K562 treated with DMSO at 1 percent for 24 hours (cell line): ENCODE results near the gene NR2F1. TPM values are rescaled to one million over a fixed set of nuclear protein-coding genes. Genes with fewer than 3 reads are reported as not detected.

Experiments used
- total RNA-seq: library from RNA; unstranded; fragments of 300-600 nt; gene quantifications from 2 replicates; pipeline ENCODE4 v1.2.3, GENCODE V29; 2022; ENCODE audit warnings: low read depth; ENCODE audit not compliant: insufficient read depth

The NR2F1 gene
- not detected in 2 replicates for total RNA-seq

DNA sequence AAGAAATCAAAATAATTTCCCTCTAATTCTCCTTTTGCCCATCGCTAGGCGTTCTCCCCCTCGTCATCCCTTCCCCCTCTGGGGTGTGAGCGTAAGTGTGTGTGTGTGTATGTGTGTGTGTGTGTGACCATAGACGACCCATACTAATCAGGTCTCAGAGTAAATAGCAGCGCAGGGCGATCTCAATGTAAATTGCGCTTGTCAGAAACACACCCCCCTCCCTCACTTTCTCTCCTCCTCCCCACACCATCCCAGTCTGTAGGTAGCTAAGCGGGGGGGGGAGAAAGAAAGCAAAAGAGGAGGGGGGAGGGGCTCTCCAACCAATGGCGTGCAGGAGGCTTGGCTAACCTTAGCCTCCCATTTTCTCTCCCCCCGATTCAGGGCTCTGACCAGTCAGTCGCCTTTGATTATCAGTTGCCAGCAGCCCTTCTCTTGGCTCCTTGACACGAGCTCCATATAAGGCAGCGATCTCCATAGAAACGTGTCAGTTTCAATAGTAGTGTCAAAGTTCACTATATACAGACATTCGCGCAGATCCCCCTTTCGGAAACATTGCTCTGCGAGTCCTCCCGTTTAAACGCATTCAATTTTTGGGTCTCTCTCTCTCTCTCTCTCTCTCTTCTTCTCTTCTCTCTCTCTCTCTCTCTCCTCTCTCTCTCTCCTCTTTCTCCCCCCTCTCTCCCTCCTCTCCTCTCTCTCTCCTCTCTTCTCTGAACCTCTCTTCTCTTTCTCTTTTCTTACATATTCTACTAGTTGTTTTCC is at the start of gene NR2F1:
TSS of gene NR2F1 (plus strand) at position 546 of the 762 bp plus-strand sequence. CDS start 1,802 bp downstream, outside the sequence.

DNA sequence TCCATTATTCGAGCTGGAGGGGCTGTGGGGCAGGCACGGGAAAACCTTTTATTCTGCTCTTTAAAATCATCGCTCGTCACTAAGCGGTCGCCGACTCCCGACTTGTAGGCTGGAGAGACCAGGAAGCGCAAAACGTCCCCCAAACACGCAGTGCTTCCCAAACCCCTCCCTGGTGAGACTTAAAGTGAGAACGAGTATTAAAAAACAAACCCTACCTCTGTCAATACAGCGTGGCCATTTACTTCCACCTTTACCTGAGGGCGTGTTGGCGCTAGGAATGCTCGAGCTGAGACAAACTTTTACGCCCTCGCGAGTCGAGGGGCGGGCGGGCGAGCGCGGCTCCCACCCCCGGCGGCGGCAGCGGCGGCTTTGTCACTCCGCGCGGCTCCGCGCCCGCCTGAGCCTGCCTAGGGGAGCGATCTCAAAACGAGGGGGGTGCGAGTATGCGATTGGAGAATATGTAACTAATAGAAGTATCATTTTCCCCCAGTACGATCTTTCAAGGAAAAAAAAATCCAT is 2.0 kb upstream of the NR2F1 start, which contains the start of gene NR2F1-AS1:
TSS of gene NR2F1-AS1 (minus strand) at position 293 of the 519 bp plus-strand sequence.

Other genes with a start within 250 kb of the NR2F1 start
- not detected in 2 replicates for gene NR2F1-AS1, start 2.0 kb upstream of the NR2F1 start, total RNA-seq
- not detected in 2 replicates for gene POU5F2, start 158.4 kb downstream of the NR2F1 start, total RNA-seq